ENCODE measurements around the gene MYO1D. TPM values are rescaled to one million over a fixed set of nuclear protein-coding genes. Genes with fewer than 3 reads are reported as not detected.
"Not testable (repeated sequence)": the region's sequence is repeated elsewhere in the genome, so short reads cannot be mapped to it uniquely, and the experiment has no call there.

The MYO1D gene
- total and polyA plus RNA-seq, 8 donors, result 16.7 to 43.0 (median 29.4) TPM

DNA sequence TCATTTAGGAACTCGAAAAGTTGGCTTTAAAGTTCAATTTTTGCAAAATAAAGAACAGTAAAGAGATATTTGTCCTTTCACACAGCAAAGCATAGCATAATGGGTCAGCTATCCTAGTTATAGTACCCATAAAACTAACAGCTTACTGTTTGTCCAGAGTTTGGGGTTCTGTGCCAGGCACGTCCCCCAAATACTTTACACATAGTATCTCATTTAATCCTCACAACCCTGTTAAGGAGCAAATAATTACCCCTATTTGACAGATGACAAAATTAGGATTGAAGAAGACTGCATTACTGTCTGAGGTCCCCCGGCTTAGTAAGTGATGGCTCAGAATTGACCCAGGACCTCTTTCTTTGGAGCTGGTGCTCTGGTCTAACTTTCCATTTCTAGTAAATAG is 52.6 kb downstream of the MYO1D start:
- WGBS, 2 donors, result 95 to 98% methylated on average over 3 of the region's 3 CpGs
- no peak for ATAC-seq
- Histone ChIP-seq H3K27me3 (no peaks in the 10 kb centered on the region), H3K27ac (no peak overlapping the region), H3K36me3 (no peaks in the 10 kb centered on the region), H3K4me1 (peaks cover 0 to 20% (median 8%) of the 10 kb centered on the region in 3 donors), H3K9me3 (no peaks in the 10 kb centered on the region), H3K4me3 (no peak overlapping the region)
- intact Hi-C loops (cut with DNase I), result no loop called here
- no peak for FAIRE-seq
- TF ChIP-seq, protein P1, sequence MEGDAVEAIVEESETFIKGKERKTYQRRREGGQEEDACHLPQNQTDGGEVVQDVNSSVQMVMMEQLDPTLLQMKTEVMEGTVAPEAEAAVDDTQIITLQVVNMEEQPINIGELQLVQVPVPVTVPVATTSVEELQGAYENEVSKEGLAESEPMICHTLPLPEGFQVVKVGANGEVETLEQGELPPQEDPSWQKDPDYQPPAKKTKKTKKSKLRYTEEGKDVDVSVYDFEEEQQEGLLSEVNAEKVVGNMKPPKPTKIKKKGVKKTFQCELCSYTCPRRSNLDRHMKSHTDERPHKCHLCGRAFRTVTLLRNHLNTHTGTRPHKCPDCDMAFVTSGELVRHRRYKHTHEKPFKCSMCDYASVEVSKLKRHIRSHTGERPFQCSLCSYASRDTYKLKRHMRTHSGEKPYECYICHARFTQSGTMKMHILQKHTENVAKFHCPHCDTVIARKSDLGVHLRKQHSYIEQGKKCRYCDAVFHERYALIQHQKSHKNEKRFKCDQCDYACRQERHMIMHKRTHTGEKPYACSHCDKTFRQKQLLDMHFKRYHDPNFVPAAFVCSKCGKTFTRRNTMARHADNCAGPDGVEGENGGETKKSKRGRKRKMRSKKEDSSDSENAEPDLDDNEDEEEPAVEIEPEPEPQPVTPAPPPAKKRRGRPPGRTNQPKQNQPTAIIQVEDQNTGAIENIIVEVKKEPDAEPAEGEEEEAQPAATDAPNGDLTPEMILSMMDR (IDR thresholded peaks at IDR 0.05), result no peak
- no peak for DNase-seq

GRCh38 chr17:32822996-32823395 is 53.9 kb downstream of the MYO1D start:
- Histone ChIP-seq H3K4me3 (peak overlapping the region in 3 of 4 donors; percentile 18 to 43 (median 41)), H3K27ac (no peak overlapping the region), H3K27me3 (no peaks in the 10 kb centered on the region), H3K36me3 (no peaks in the 10 kb centered on the region), H3K4me1 (peaks cover 0 to 12% (median 0%) of the 10 kb centered on the region in 3 donors), H3K9me3 (no peaks in the 10 kb centered on the region)
- intact Hi-C loops (cut with DNase I), result no loop called here
- ATAC-seq, result peak in 3 of 4 donors; percentile 36 to 40 (median 39)
- TF ChIP-seq, protein P1 (IDR thresholded peaks at IDR 0.05), result no peak
- WGBS, 2 donors, result 53 to 56% methylated on average over 2 of the region's 2 CpGs
- FAIRE-seq, result no peak
- DNase-seq, result no peak

DNA sequence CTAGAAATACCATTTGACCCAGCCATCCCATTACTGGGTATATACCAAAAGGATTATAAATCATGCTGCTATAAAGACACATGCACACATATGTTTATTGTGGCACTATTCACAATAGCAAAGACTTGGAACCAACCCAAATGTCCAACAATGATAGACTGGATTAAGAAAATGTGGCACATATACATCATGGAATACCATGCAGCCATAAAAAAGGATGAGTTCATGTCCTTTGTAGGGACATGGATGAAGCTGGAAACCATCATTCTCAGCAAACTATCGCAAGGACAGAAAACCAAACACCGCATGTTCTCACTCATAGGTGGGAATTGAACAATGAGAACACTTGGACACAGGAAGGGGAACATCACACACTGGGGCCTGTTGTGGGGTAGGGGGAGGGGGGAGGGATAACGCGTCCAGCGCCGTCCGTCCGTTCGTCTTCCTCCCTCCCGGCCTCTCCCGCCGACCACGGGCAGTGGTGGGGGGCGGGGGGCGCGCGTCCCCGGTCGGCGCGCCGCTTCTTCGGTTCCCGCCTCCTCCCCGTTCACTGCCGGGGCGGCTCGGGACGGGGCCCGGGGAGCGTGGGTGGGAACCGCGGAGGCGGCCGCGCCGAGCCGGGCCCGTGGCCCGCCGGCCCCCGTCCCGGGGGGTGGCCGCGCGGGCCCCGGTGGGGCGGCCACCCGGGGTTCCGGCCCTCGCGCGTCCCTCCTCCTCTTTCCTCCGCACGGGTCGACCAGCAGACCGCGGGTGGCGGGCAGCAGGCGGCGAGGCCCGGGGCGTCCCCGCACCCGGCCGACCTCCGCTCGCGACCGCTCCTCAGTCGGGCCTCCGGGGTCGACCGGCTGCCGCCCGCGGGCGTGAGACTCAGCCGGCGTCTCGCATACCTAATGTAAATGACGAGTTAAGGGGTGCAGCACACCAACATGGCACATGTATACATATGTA is 54.7 kb downstream of the MYO1D start:
- H3K27ac ChIP-seq; H3K27me3 ChIP-seq; H3K36me3 ChIP-seq; FAIRE-seq; H3K9me3 ChIP-seq; intact Hi-C loops (cut with DNase I); H3K4me1 ChIP-seq: not testable (repeated sequence)
- H3K4me3 ChIP-seq, result peak overlapping the region; percentile 8 to 43 (median 30)
- 7 to 13% methylated on average over 50 to 80 of the region's 82 CpGs for WGBS, 2 donors
- ATAC-seq (peak; percentile 10 to 72 (median 36)), DNase-seq (peak in 5 of 6 donors; percentile 16 to 75 (median 48))

DNA sequence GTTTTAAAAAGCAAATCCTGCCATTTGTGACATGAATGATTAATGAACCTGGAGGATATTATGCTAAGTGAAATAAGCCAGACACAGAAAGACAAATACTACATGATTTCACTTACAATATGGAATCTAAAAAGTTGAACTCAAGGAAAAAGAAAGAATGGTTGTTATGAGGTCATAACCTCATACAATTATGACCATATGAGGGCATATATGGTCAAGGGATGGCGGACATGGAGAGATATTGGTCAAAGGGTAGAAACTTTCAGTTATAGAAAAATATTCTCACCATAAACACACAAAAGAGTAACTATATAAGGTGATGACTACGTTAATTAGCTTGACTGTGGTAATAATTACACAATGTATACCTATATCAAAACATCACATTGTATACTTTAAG is 56.5 kb downstream of the MYO1D start:
- WGBS, 2 donors, result 95 to 96% methylated on average over 2 of the region's 2 CpGs
- FAIRE-seq (no peak), ATAC-seq (no peak), DNase-seq (no peak)
- Histone ChIP-seq H3K27ac (no peak overlapping the region), H3K4me3 (no peak overlapping the region), H3K9me3 (no peaks in the 10 kb centered on the region), H3K36me3 (no peaks in the 10 kb centered on the region), H3K27me3 (no peaks in the 10 kb centered on the region), H3K4me1 (peaks cover 0 to 7% (median 0%) of the 10 kb centered on the region in 3 donors)
- intact Hi-C loops (cut with DNase I), result no loop called here
- TF ChIP-seq, protein P1 (IDR thresholded peaks at IDR 0.05), result no peak

- DNase-seq (no peak), FAIRE-seq (no peak), ATAC-seq (no peak)
- Histone ChIP-seq H3K36me3 (no peaks in the 10 kb centered on the region), H3K4me1 (peaks cover 0 to 4% (median 0%) of the 10 kb centered on the region in 3 donors), H3K9me3 (no peaks in the 10 kb centered on the region), H3K27ac (no peak overlapping the region), H3K4me3 (no peak overlapping the region), H3K27me3 (no peaks in the 10 kb centered on the region)
- 89% methylated on average over 2 of the region's 2 CpGs for WGBS, 2 donors
- intact Hi-C loops (cut with DNase I), result no loop called here
- TF ChIP-seq, protein P1 (IDR thresholded peaks at IDR 0.05), result no peak
Observed at GRCh38 chr17:32819787-32820186, 57.1 kb downstream of the MYO1D start.

Measured in pancreas (tissue), 10 donors.